WTC11 (cell line): ENCODE data around the gene FAM227B. TPM values are rescaled to one million over a fixed set of nuclear protein-coding genes. Genes with fewer than 3 reads are reported as not detected.

Experiments used
- ATAC-seq: fragments of 200-7000 bp; cut with Tn5 transposase; 2 replicates; pipeline ENCODE4 v1.10.0; 2021; ENCODE audit warnings: mild to moderate bottlenecking, moderate library complexity
- CTCF ChIA-PET: fragments of 300-600 bp; sonication (Branson Sonifier 250); formaldehyde crosslinking; loops from one replicate; lab custom pipeline; 2021; ENCODE audit warnings: antibody characterized with exemption; lab: Charles Lee
- POLR2A ChIA-PET: fragments of 350-600 bp; sonication (Branson Sonifier 250); formaldehyde crosslinking; loops from one replicate; lab custom pipeline; 2021; ENCODE audit warnings: antibody characterized with exemption; lab: Charles Lee
- DNase-seq: peaks from one replicate; pipeline ENCODE4 v3.0.0; 2021; ENCODE audit warnings: low spot score
- H3K27ac Mint-ChIP-seq: 2 replicates; pipeline ENCODE4 v1.8.0; 2021; ENCODE audit warnings: mixed read lengths
- H3K27me3 Mint-ChIP-seq: 2 replicates; pipeline ENCODE4 v1.8.0; 2021; ENCODE audit warnings: low read depth, mild to moderate bottlenecking, moderate library complexity, mixed read lengths
- H3K36me3 Mint-ChIP-seq: 2 replicates; pipeline ENCODE4 v1.8.0; 2021; ENCODE audit warnings: mixed read lengths
- H3K4me1 Mint-ChIP-seq: 2 replicates; pipeline ENCODE4 v1.8.0; 2022; ENCODE audit warnings: mixed read lengths
- H3K4me3 Mint-ChIP-seq: 2 replicates; pipeline ENCODE4 v1.8.0; 2021; ENCODE audit warnings: mild to moderate bottlenecking, moderate library complexity, mixed read lengths
- H3K9me3 Mint-ChIP-seq: 2 replicates; pipeline ENCODE4 v1.8.0; 2021; ENCODE audit warnings: mixed read lengths
- CDX4 ChIP-seq: fragments of 250-450 bp; sonication (Bioruptor Pico); IDR thresholded peaks from 2 replicates; pipeline ENCODE4 v1.9.0; 2021; ENCODE audit warnings: moderate library complexity, mild to moderate bottlenecking, inconsistent platforms, borderline replicate concordance
- CREB1 ChIP-seq: sonication (generic); formaldehyde crosslinking; IDR thresholded peaks from 2 replicates; pipeline ENCODE4 v1.8.0; 2023; ENCODE audit warnings: mild to moderate bottlenecking, missing genetic modification reagents
- E2F5 ChIP-seq: sonication (generic); formaldehyde crosslinking; IDR thresholded peaks from 2 replicates; pipeline ENCODE4 v1.8.1; 2022; ENCODE audit warnings: mild to moderate bottlenecking, moderate library complexity, missing genetic modification reagents
- ESRRA ChIP-seq: sonication (generic); formaldehyde crosslinking; IDR thresholded peaks from 2 replicates; pipeline ENCODE4 v1.8.1; 2022; ENCODE audit warnings: mild to moderate bottlenecking, missing genetic modification reagents, borderline replicate concordance
- GABPB1 ChIP-seq: sonication (generic); formaldehyde crosslinking; IDR thresholded peaks from 2 replicates; pipeline ENCODE4 v1.8.1; 2023; ENCODE audit warnings: mild to moderate bottlenecking, missing genetic modification reagents
- MYBL2 ChIP-seq: sonication (generic); formaldehyde crosslinking; IDR thresholded peaks from 2 replicates; pipeline ENCODE4 v1.8.1; 2023; ENCODE audit warnings: mild to moderate bottlenecking, moderate library complexity, missing genetic modification reagents
- NFATC4 ChIP-seq: fragments of 250-450 bp; sonication (Bioruptor Pico); IDR thresholded peaks from 2 replicates; pipeline ENCODE4 v1.9.0; 2021; ENCODE audit warnings: mild to moderate bottlenecking
- RORB ChIP-seq: fragments of 250-450 bp; sonication (Bioruptor Pico); IDR thresholded peaks from 2 replicates; pipeline ENCODE4 v1.9.0; 2021; ENCODE audit warnings: mild to moderate bottlenecking
- TCF7 ChIP-seq: sonication (generic); formaldehyde crosslinking; IDR thresholded peaks from 2 replicates; pipeline ENCODE4 v1.8.0; 2022; ENCODE audit warnings: mild to moderate bottlenecking, low read depth, missing genetic modification reagents, moderate library complexity
- TEAD4 ChIP-seq: sonication (generic); formaldehyde crosslinking; IDR thresholded peaks from 2 replicates; pipeline ENCODE4 v1.8.0; 2022; ENCODE audit warnings: mild to moderate bottlenecking, missing genetic modification reagents
- USF2 ChIP-seq: sonication (generic); formaldehyde crosslinking; IDR thresholded peaks from 2 replicates; pipeline ENCODE4 v1.8.1; 2023; ENCODE audit warnings: mild to moderate bottlenecking, missing genetic modification reagents, moderate library complexity
- ZNF138 ChIP-seq: sonication (generic); formaldehyde crosslinking; conservative IDR thresholded peaks from 2 replicates; pipeline ENCODE4 v1.8.1; 2022; ENCODE audit warnings: mild to moderate bottlenecking, moderate library complexity, missing genetic modification reagents
- ZNF281 ChIP-seq: sonication (generic); formaldehyde crosslinking; IDR thresholded peaks from 2 replicates; pipeline ENCODE4 v1.8.0; 2023; ENCODE audit warnings: mild to moderate bottlenecking, missing genetic modification reagents
- ZNF396 ChIP-seq: fragments of 250-450 bp; sonication (Bioruptor Pico); IDR thresholded peaks from 2 replicates; pipeline ENCODE4 v1.8.0; 2021; ENCODE audit warnings: mild to moderate bottlenecking, moderate library complexity, borderline replicate concordance
- ZNF512 ChIP-seq: sonication (generic); formaldehyde crosslinking; IDR thresholded peaks from 2 replicates; pipeline ENCODE4 v1.8.1; 2022; ENCODE audit warnings: missing genetic modification reagents, borderline replicate concordance
- ZNF532 ChIP-seq: fragments of 250-450 bp; sonication (Bioruptor Pico); IDR thresholded peaks from 2 replicates; pipeline ENCODE4 v1.9.0; 2021; ENCODE audit warnings: mild to moderate bottlenecking, borderline replicate concordance
- total RNA-seq: library from RNA; stranded (reverse); gene quantifications from 3 replicates; pipeline ENCODE4 v1.2.3, GENCODE V29; 2021

Gene FAM227B
- total RNA-seq, 1 experiment from 2014 or later = 6.8 TPM

GRCh38 chr15:49466119-49466518 lies 154.5 kb downstream of the FAM227B start:
- no peaks in the 10 kb centered on the region for H3K4me1 Mint-ChIP-seq
- POLR2A ChIA-PET = no interaction called here
- TF ChIP-seq ZNF512 (CRISPR knock-in tag) (no peak), ZNF396 (CRISPR knock-in tag) (no peak), TEAD4 (CRISPR knock-in tag) (no peak), CREB1 (CRISPR knock-in tag) (no peak), ESRRA (no peak), USF2 (CRISPR knock-in tag) (no peak), ZNF281 (no peak), TCF7 (CRISPR knock-in tag) (no peak), ZNF532 (CRISPR knock-in tag) (no peak), ZNF138 (no peak)

GRCh38 chr15:49464522-49464921 lies 156.1 kb downstream of the FAM227B start:
- ATAC-seq = no peak
- TF ChIP-seq NFATC4 (CRISPR knock-in tag) (no peak), CDX4 (CRISPR knock-in tag) (peak; percentile 37; the same call in 1 of the 2 replicates), MYBL2 (CRISPR knock-in tag) (no peak), GABPB1 (CRISPR knock-in tag) (no peak), RORB (CRISPR knock-in tag) (no peak), E2F5 (CRISPR knock-in tag) (no peak)
- TF ChIP-seq, all 79 proteins: peak for 1
- POLR2A ChIA-PET = no interaction called here
- no peak for DNase-seq
- H3K36me3 Mint-ChIP-seq = no peaks in the 10 kb centered on the region
- no peaks in the 10 kb centered on the region for H3K4me1 Mint-ChIP-seq
- no peak overlapping the region for H3K27ac Mint-ChIP-seq
- no peak overlapping the region for H3K4me3 Mint-ChIP-seq
- CTCF ChIA-PET = no interaction called here
- no peaks in the 10 kb centered on the region for H3K27me3 Mint-ChIP-seq
- no peaks in the 10 kb centered on the region for H3K9me3 Mint-ChIP-seq

More at GRCh38 chr15:49466119-49466518, 154.5 kb downstream of the FAM227B start:
- Mint-ChIP-seq H3K36me3 (no peaks in the 10 kb centered on the region), H3K27me3 (no peaks in the 10 kb centered on the region), H3K27ac (no peak overlapping the region), H3K9me3 (no peaks in the 10 kb centered on the region), H3K4me3 (no peak overlapping the region)
- CTCF ChIA-PET = no interaction called here
- no peak for DNase-seq
- no peak for ATAC-seq
